ENCODE data around the gene TRPM7. TPM values are rescaled to one million over a fixed set of nuclear protein-coding genes. Genes with fewer than 3 reads are reported as not detected.

TRPM7 gene
- total RNA-seq = 39.8 and 41.0 TPM in 2 replicates
- long read RNA-seq, partial matches to known transcripts = 35 of 40 reads
- long read RNA-seq, other reads (novel, unspliced or antisense) = 5 of 40 reads

GRCh38 chr15:50686469-50687301 lies at the start of gene TRPM7:
TRPM7 (minus strand) TSS chr15:50686797; CDS start chr15:50686533, 264 bp downstream.
- no peak for TF ChIP-seq CTCF (IDR thresholded peaks at IDR 0.05; ENCODE audit: unreplicated experiment)
- Mint-ChIP-seq H3K36me3 (ENCODE audit: insufficient read depth) (peaks cover 6% of the 10 kb centered on the region), H3K4me1 (ENCODE audit: low read depth) (peaks cover 23% of the 10 kb centered on the region), H3K9me3 (ENCODE audit: low read depth) (no peaks in the 10 kb centered on the region), H3K27ac (peak within 1 kb of the TSS; percentile 100), H3K27me3 (no peaks in the 10 kb centered on the region), H3K4me3 (ENCODE audit: low read depth) (peak within 1 kb of the TSS; percentile 99)
- peak; percentile 69 for DNase-seq (ENCODE audit: low spot score, unreplicated experiment)

- no peak for DNase-seq (ENCODE audit: low spot score, unreplicated experiment)
- Mint-ChIP-seq H3K27me3 (no peaks in the 10 kb centered on the region), H3K36me3 (ENCODE audit: insufficient read depth) (peaks cover 22% of the 10 kb centered on the region), H3K9me3 (ENCODE audit: low read depth) (no peaks in the 10 kb centered on the region), H3K4me3 (ENCODE audit: low read depth) (no peak overlapping the region), H3K4me1 (ENCODE audit: low read depth) (no peaks in the 10 kb centered on the region), H3K27ac (no peak overlapping the region)
- no peak for TF ChIP-seq CTCF (IDR thresholded peaks at IDR 0.05; ENCODE audit: unreplicated experiment)
Observed at GRCh38 chr15:50735156-50735555, 48.6 kb upstream of the TRPM7 start.

- no peak overlapping the region for H3K4me3 Mint-ChIP-seq (ENCODE audit: low read depth)
- no peak overlapping the region for H3K27ac Mint-ChIP-seq
- H3K36me3 Mint-ChIP-seq (ENCODE audit: insufficient read depth) = peaks cover 8% of the 10 kb centered on the region
- H3K27me3 Mint-ChIP-seq = no peaks in the 10 kb centered on the region
- DNase-seq (ENCODE audit: low spot score, unreplicated experiment) = no peak
- no peaks in the 10 kb centered on the region for H3K4me1 Mint-ChIP-seq (ENCODE audit: low read depth)
- H3K9me3 Mint-ChIP-seq (ENCODE audit: low read depth) = no peaks in the 10 kb centered on the region
- no peak for TF ChIP-seq CTCF (IDR thresholded peaks at IDR 0.05; ENCODE audit: unreplicated experiment)
Observed at GRCh38 chr15:50726315-50726714, 39.7 kb upstream of the TRPM7 start.

GRCh38 chr15:50718700-50719125 lies 32.1 kb upstream of the TRPM7 start:
- Mint-ChIP-seq H3K27me3 (no peaks in the 10 kb centered on the region), H3K36me3 (ENCODE audit: insufficient read depth) (peaks cover 12% of the 10 kb centered on the region), H3K4me1 (ENCODE audit: low read depth) (peaks cover 3% of the 10 kb centered on the region), H3K27ac (no peak overlapping the region), H3K4me3 (ENCODE audit: low read depth) (no peak overlapping the region), H3K9me3 (ENCODE audit: low read depth) (no peaks in the 10 kb centered on the region)
- TF ChIP-seq CTCF (IDR thresholded peaks at IDR 0.05; ENCODE audit: unreplicated experiment) = no peak
- DNase-seq (ENCODE audit: low spot score, unreplicated experiment) = no peak

GRCh38 chr15:50712018-50712417 lies 25.4 kb upstream of the TRPM7 start:
- Mint-ChIP-seq H3K4me3 (ENCODE audit: low read depth) (no peak overlapping the region), H3K36me3 (ENCODE audit: insufficient read depth) (peaks cover 4% of the 10 kb centered on the region), H3K27ac (no peak overlapping the region), H3K4me1 (ENCODE audit: low read depth) (no peaks in the 10 kb centered on the region), H3K9me3 (ENCODE audit: low read depth) (no peaks in the 10 kb centered on the region), H3K27me3 (no peaks in the 10 kb centered on the region)
- TF ChIP-seq CTCF (IDR thresholded peaks at IDR 0.05; ENCODE audit: unreplicated experiment) = no peak
- DNase-seq (ENCODE audit: low spot score, unreplicated experiment) = no peak
